Activated CD8-positive, alpha-beta memory T cell treated with anti-CD3 and anti-CD28 coated beads, Interleukin-2, amount 50 U/mL, for 1 hour (primary cell): ENCODE data around the gene ROR2.
"Not testable (repeated sequence)": the region's sequence is repeated elsewhere in the genome, so short reads cannot be mapped to it uniquely, and the experiment has no call there.

ENCODE experiments used
- DNase-seq: peaks from one replicate; pipeline ENCODE4 v3.0.0-alpha.2; 2020; ENCODE audit errors: extremely low read depth

The ROR2 gene

GRCh38 chr9:91678807-91679580 is 271.0 kb downstream of the ROR2 start:
- no peak for DNase-seq

- no peak for DNase-seq
These were observed 272.1 kb downstream of the ROR2 start for GRCh38 chr9:91677822-91678436.

GRCh38 chr9:91677331-91677730 is 272.7 kb downstream of the ROR2 start:
- DNase-seq: no peak

- DNase-seq: no peak
These were observed 274.0 kb downstream of the ROR2 start for GRCh38 chr9:91676046-91676445.

GRCh38 chr9:91664663-91665062 is 285.4 kb downstream of the ROR2 start:
- DNase-seq: no peak

GRCh38 chr9:91663858-91664257 is 286.2 kb downstream of the ROR2 start:
- DNase-seq: no peak

- no peak for DNase-seq
These were observed 288.6 kb downstream of the ROR2 start for GRCh38 chr9:91661451-91661850.

GRCh38 chr9:91660521-91660920 is 289.5 kb downstream of the ROR2 start:
- DNase-seq: no peak

GRCh38 chr9:91659529-91660495 is 290.2 kb downstream of the ROR2 start:
- no peak for DNase-seq

- no peak for DNase-seq
These were observed 291.4 kb downstream of the ROR2 start for GRCh38 chr9:91658513-91659105.

GRCh38 chr9:91657501-91657900 is 292.5 kb downstream of the ROR2 start:
- DNase-seq: no peak

- DNase-seq: no peak
These were observed 294.4 kb downstream of the ROR2 start for GRCh38 chr9:91655658-91656057.

- DNase-seq: no peak
These were observed 294.8 kb downstream of the ROR2 start for GRCh38 chr9:91655215-91655614.

- no peak for DNase-seq
These were observed 295.5 kb downstream of the ROR2 start for GRCh38 chr9:91654527-91654926.

- no peak for DNase-seq
These were observed 302.7 kb downstream of the ROR2 start for GRCh38 chr9:91647371-91647770.

- DNase-seq: no peak
These were observed 303.3 kb downstream of the ROR2 start for GRCh38 chr9:91646702-91647101.

GRCh38 chr9:91644433-91644832 is 305.6 kb downstream of the ROR2 start:
- no peak for DNase-seq

GRCh38 chr9:91643481-91644077 is 306.4 kb downstream of the ROR2 start:
- DNase-seq: no peak

- no peak for DNase-seq
These were observed 307.3 kb downstream of the ROR2 start for GRCh38 chr9:91642771-91643170.

GRCh38 chr9:91640428-91640827 is 309.6 kb downstream of the ROR2 start:
- DNase-seq: no peak

GRCh38 chr9:91639054-91639453 is 311.0 kb downstream of the ROR2 start:
- DNase-seq: no peak

GRCh38 chr9:91634832-91635231 is 315.2 kb downstream of the ROR2 start:
- DNase-seq: not testable (repeated sequence)
